ENCODE results near the gene KIF3C. TPM values are rescaled to one million over a fixed set of nuclear protein-coding genes. Genes with fewer than 3 reads are reported as not detected.

The KIF3C gene
- polyA plus RNA-seq, 1 donor from 2014 or later = 53.6 TPM

DNA sequence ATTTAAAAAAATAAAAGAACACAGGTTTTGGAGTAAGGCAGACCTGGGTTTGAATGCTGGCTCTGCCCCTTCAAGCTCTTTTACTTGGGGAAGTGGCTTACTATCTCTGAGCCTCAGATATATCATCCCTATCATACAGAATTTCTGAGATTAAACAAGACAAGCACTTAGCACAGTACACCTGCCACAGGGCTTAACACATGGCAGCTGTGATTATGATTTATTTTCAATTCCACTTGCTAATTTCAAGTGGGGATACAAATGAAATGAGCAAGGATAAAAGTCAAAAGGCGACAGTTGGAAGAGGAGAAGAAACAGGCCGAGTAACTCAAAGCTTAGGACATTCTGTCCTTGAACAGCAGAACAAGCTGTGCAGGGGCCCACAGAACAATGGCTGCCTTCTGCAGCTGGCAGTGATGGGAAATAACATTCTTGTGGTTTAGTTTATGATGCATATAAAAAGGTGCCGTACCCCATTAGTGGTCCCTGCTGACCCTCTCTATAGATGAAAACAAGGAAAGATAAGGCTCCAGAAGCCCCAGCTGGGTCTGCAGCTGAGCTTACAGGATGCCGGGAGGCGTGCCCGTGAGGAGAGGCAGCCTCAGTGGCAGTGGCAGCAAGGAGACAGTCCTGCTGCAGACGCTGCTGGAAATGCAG is 45.3 kb downstream of the KIF3C start:
- no peaks in the 10 kb centered on the region for H3K27me3 ChIP-seq (ENCODE audit: insufficient read depth, low read depth, low read length)
- H3K4me3 ChIP-seq (ENCODE audit: low read length) = no peak overlapping the region
- no peak overlapping the region for H3K4me2 ChIP-seq (ENCODE audit: low read length)
- no peaks in the 10 kb centered on the region for H3F3A ChIP-seq (ENCODE audit: insufficient read depth, low read length, poor library complexity, severe bottlenecking)
- no peak overlapping the region for H2AFZ ChIP-seq (ENCODE audit: low read depth, low read length)
- H3K9me2 ChIP-seq (ENCODE audit: insufficient read depth, low read length) = no peaks in the 10 kb centered on the region
- no peaks in the 10 kb centered on the region for H4K20me1 ChIP-seq (ENCODE audit: insufficient read depth)
- H3K9ac ChIP-seq (ENCODE audit: low read length) = no peak overlapping the region
- no peaks in the 10 kb centered on the region for H3K9me3 ChIP-seq (ENCODE audit: low read length)
- H3K36me3 ChIP-seq (ENCODE audit: insufficient read depth, low read length) = peaks cover 5% of the 10 kb centered on the region
- H3K27ac ChIP-seq (ENCODE audit: low read length) = no peak overlapping the region
- H3K79me2 ChIP-seq (replicated peaks; ENCODE audit: insufficient read depth, low read length) = no peaks in the 10 kb centered on the region
- no peak for TF ChIP-seq SMC3 (conservative IDR thresholded peaks at IDR 0.05; ENCODE audit: poor library complexity)
- TF ChIP-seq EZH2 (IDR thresholded peaks at IDR 0.05; ENCODE audit: borderline replicate concordance, insufficient read depth, low read length, poor library complexity, severe bottlenecking) = no peak
- no peak for TF ChIP-seq POLR2AphosphoS5 (IDR thresholded peaks at IDR 0.05)
- TF ChIP-seq, protein P1, sequence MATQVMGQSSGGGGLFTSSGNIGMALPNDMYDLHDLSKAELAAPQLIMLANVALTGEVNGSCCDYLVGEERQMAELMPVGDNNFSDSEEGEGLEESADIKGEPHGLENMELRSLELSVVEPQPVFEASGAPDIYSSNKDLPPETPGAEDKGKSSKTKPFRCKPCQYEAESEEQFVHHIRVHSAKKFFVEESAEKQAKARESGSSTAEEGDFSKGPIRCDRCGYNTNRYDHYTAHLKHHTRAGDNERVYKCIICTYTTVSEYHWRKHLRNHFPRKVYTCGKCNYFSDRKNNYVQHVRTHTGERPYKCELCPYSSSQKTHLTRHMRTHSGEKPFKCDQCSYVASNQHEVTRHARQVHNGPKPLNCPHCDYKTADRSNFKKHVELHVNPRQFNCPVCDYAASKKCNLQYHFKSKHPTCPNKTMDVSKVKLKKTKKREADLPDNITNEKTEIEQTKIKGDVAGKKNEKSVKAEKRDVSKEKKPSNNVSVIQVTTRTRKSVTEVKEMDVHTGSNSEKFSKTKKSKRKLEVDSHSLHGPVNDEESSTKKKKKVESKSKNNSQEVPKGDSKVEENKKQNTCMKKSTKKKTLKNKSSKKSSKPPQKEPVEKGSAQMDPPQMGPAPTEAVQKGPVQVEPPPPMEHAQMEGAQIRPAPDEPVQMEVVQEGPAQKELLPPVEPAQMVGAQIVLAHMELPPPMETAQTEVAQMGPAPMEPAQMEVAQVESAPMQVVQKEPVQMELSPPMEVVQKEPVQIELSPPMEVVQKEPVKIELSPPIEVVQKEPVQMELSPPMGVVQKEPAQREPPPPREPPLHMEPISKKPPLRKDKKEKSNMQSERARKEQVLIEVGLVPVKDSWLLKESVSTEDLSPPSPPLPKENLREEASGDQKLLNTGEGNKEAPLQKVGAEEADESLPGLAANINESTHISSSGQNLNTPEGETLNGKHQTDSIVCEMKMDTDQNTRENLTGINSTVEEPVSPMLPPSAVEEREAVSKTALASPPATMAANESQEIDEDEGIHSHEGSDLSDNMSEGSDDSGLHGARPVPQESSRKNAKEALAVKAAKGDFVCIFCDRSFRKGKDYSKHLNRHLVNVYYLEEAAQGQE (IDR thresholded peaks at IDR 0.05; ENCODE audit: borderline replicate concordance) = no peak
- no peak for TF ChIP-seq TAF1 (IDR thresholded peaks at IDR 0.05; ENCODE audit: low read depth)
- no peak for TF ChIP-seq RAD21 (conservative IDR thresholded peaks at IDR 0.05)
- TF ChIP-seq MXI1 (conservative IDR thresholded peaks at IDR 0.05; ENCODE audit: poor library complexity, severe bottlenecking) = no peak
- TF ChIP-seq, protein P2, sequence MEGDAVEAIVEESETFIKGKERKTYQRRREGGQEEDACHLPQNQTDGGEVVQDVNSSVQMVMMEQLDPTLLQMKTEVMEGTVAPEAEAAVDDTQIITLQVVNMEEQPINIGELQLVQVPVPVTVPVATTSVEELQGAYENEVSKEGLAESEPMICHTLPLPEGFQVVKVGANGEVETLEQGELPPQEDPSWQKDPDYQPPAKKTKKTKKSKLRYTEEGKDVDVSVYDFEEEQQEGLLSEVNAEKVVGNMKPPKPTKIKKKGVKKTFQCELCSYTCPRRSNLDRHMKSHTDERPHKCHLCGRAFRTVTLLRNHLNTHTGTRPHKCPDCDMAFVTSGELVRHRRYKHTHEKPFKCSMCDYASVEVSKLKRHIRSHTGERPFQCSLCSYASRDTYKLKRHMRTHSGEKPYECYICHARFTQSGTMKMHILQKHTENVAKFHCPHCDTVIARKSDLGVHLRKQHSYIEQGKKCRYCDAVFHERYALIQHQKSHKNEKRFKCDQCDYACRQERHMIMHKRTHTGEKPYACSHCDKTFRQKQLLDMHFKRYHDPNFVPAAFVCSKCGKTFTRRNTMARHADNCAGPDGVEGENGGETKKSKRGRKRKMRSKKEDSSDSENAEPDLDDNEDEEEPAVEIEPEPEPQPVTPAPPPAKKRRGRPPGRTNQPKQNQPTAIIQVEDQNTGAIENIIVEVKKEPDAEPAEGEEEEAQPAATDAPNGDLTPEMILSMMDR (IDR thresholded peaks at IDR 0.05; ENCODE audit: poor library complexity, severe bottlenecking) = no peak
- no peak for TF ChIP-seq EP300 (conservative IDR thresholded peaks at IDR 0.05; ENCODE audit: poor library complexity, severe bottlenecking)

DNA sequence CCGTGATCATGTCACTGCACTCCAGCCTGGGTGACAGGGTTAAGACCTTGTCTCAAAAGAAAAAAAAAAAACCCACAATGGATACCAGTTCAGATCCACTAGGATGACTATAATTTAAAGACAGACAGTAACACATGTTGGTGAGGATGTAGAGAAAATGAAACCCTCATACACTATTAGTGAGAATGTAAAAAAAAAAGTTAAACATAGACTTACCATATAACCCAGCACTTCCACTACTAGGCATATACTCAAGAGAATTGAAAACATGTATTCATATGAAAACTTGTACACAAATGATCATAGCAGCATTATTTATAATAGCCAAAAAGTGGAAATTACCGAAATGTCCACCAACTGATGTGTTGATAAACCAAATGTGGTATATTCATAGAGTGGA is 48.7 kb downstream of the KIF3C start:
- TF ChIP-seq EZH2 (IDR thresholded peaks at IDR 0.05; ENCODE audit: borderline replicate concordance, insufficient read depth, low read length, poor library complexity, severe bottlenecking) = no peak
- TF ChIP-seq, protein P1 (IDR thresholded peaks at IDR 0.05; ENCODE audit: borderline replicate concordance) = no peak
- TF ChIP-seq TAF1 (IDR thresholded peaks at IDR 0.05; ENCODE audit: low read depth) = no peak
- no peak for TF ChIP-seq EP300 (conservative IDR thresholded peaks at IDR 0.05; ENCODE audit: poor library complexity, severe bottlenecking)
- TF ChIP-seq, protein P2 (IDR thresholded peaks at IDR 0.05; ENCODE audit: poor library complexity, severe bottlenecking) = no peak
- TF ChIP-seq RAD21 (conservative IDR thresholded peaks at IDR 0.05) = no peak
- TF ChIP-seq POLR2AphosphoS5 (IDR thresholded peaks at IDR 0.05) = no peak
- TF ChIP-seq MXI1 (conservative IDR thresholded peaks at IDR 0.05; ENCODE audit: poor library complexity, severe bottlenecking) = no peak
- TF ChIP-seq SMC3 (conservative IDR thresholded peaks at IDR 0.05; ENCODE audit: poor library complexity) = no peak
- Histone ChIP-seq H3K4me2 (ENCODE audit: low read length) (no peak overlapping the region), H3K27ac (ENCODE audit: low read length) (no peak overlapping the region), H3K9me3 (ENCODE audit: low read length) (no peaks in the 10 kb centered on the region), H3K36me3 (ENCODE audit: insufficient read depth, low read length) (peaks cover 12% of the 10 kb centered on the region), H4K20me1 (ENCODE audit: insufficient read depth) (no peaks in the 10 kb centered on the region), H3K27me3 (ENCODE audit: insufficient read depth, low read depth, low read length) (no peaks in the 10 kb centered on the region), H3K79me2 (replicated peaks; ENCODE audit: insufficient read depth, low read length) (no peaks in the 10 kb centered on the region), H3K4me3 (ENCODE audit: low read length) (no peak overlapping the region), H3K9me2 (ENCODE audit: insufficient read depth, low read length) (no peaks in the 10 kb centered on the region), H2AFZ (ENCODE audit: low read depth, low read length) (no peak overlapping the region), H3K9ac (ENCODE audit: low read length) (no peak overlapping the region), H3F3A (ENCODE audit: insufficient read depth, low read length, poor library complexity, severe bottlenecking) (no peaks in the 10 kb centered on the region)

Measured in neural cell (in vitro differentiated cells).